Transverse colon (tissue), 4 donors: ENCODE results near the gene PAX7. TPM values are rescaled to one million over a fixed set of nuclear protein-coding genes. Genes with fewer than 3 reads are reported as not detected.

Experiments
- DNase-seq: peaks from one replicate; pipeline ENCODE4 v3.0.0-alpha.2; 2019
- H3K27ac ChIP-seq, 4 donors: fragments of 200-600 bp; sonication (generic); 2 replicates each; pipeline ENCODE4 v1.5.1; 2016 to 2018; ENCODE audit warnings: inconsistent platforms in 4 of 4
- H3K27me3 ChIP-seq: fragments of 200-600 bp; sonication (generic); 2 replicates; pipeline ENCODE4 v1.5.1; 2017; ENCODE audit warnings: inconsistent platforms
- H3K36me3 ChIP-seq, 4 donors: fragments of 200-600 bp; sonication (generic); 2 replicates each; pipeline ENCODE4 v1.5.1; 2017 to 2019; ENCODE audit warnings: inconsistent platforms in 4 of 4
- H3K4me1 ChIP-seq, 4 donors: fragments of 200-600 bp; sonication (generic); 2 replicates each; pipeline ENCODE4 v1.5.1; 2017 to 2020; ENCODE audit warnings: inconsistent platforms in 4 of 4
- H3K4me3 ChIP-seq, 4 donors: fragments of 200-600 bp; sonication (generic); 1 replicate in 1 of 4; 2 replicates in 3 of 4; pipeline versions ENCODE4 v1.5.1 to v1.6.1; 2017 to 2019; ENCODE audit warnings: inconsistent platforms in 4 of 4
- H3K9me3 ChIP-seq, 2 donors: fragments of 200-600 bp; sonication (generic); 2 replicates each; pipeline ENCODE4 v1.5.1; 2017 to 2019; ENCODE audit warnings: inconsistent platforms in 2 of 2
- POLR2AphosphoS5 ChIP-seq, 3 donors: sonication (generic); formaldehyde crosslinking; IDR thresholded peaks; one replicate each; pipeline ENCODE4 v1.6.1; 2016; ENCODE audit warnings: antibody characterized with exemption in 3 of 3
- WGBS, 2 donors: methylation state at CpG; one replicate each; pipeline ENCODE4 v1.1.5; 2018; ENCODE audit warnings: low coverage in 1 of 2; 5-methylcytosine and 5-hydroxymethylcytosine counted together
- in situ Hi-C, 4 donors: fragments of 200-750 bp; cut with MboI; loops; one replicate each; pipeline versions ENCODE4 v1.15.0 to v1.15.1; 2017; ENCODE audit warnings: low sequenced_read_pairs in 3 of 4, low pct_ligation_motif_present in 1 of 4, low pct_unique_long_range_greater_than_20kb in 1 of 4
- intact Hi-C: fragments of 100-400 bp; cut with DNase I; formaldehyde crosslinking; loops from one replicate; pipeline ENCODE4 v1.15.1; 2023; ENCODE audit warnings: low total_unique reads
- small RNA-seq, 4 donors: library from RNA; depleted of rRNA; stranded (forward); fragments of <200 nt; gene quantifications; one replicate each; pipeline ENCODE3, GENCODE V24; 2016
- total RNA-seq, 4 donors: library from RNA; depleted of rRNA; stranded (reverse); fragments of >200 nt; gene quantifications; one replicate each; pipeline ENCODE4 v1.1.0, GENCODE V29; 2016
- TF ChIP-seq, protein P1 (sequence below), 5 experiments: fragments of 200-600 bp in 3 of 5; fragments of 450-650 bp in 2 of 5; sonication (generic) in 3 of 5; IDR thresholded peaks; 1 replicate in 2 of 5; 2 replicates in 3 of 5; pipeline ENCODE4 v1.5.1; 2016 to 2017; ENCODE audit warnings: antibody characterized with exemption in 5 of 5, inconsistent platforms in 3 of 5, mild to moderate bottlenecking in 2 of 5, moderate library complexity in 1 of 5

PAX7 gene
- total RNA-seq, 4 donors from 2014 or later: not detected

- no peak for TF ChIP-seq POLR2AphosphoS5 (IDR thresholded peaks at IDR 0.05)
- TF ChIP-seq, protein P1, sequence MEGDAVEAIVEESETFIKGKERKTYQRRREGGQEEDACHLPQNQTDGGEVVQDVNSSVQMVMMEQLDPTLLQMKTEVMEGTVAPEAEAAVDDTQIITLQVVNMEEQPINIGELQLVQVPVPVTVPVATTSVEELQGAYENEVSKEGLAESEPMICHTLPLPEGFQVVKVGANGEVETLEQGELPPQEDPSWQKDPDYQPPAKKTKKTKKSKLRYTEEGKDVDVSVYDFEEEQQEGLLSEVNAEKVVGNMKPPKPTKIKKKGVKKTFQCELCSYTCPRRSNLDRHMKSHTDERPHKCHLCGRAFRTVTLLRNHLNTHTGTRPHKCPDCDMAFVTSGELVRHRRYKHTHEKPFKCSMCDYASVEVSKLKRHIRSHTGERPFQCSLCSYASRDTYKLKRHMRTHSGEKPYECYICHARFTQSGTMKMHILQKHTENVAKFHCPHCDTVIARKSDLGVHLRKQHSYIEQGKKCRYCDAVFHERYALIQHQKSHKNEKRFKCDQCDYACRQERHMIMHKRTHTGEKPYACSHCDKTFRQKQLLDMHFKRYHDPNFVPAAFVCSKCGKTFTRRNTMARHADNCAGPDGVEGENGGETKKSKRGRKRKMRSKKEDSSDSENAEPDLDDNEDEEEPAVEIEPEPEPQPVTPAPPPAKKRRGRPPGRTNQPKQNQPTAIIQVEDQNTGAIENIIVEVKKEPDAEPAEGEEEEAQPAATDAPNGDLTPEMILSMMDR (IDR thresholded peaks at IDR 0.05): no peak
- WGBS, 2 donors: 57 to 71% methylated on average over 3 of the region's 3 CpGs
- no peak for DNase-seq
- in situ Hi-C loops (no loop called here), intact Hi-C loops (no loop called here)
- Histone ChIP-seq H3K27ac (no peak overlapping the region), H3K36me3 (no peaks in the 10 kb centered on the region), H3K27me3 (peaks cover 19% of the 10 kb centered on the region), H3K9me3 (no peaks in the 10 kb centered on the region), H3K4me3 (no peak overlapping the region), H3K4me1 (no peaks in the 10 kb centered on the region)
These were observed 166.3 kb downstream of the PAX7 start for GRCh38 chr1:18796950-18797349.

Small RNAs within 50 kb of the gene (small RNA-seq; reads per million reads assigned to genes)
- 0 reads per million in 4 donors for gene AL031737.1

Other genes with a start within 250 kb of the PAX7 start
- under 1 TPM in 2 of 4 donors, not detected in 2; 0.32 to 0.68 TPM for gene KLHDC7A, start 149.9 kb upstream of the PAX7 start, total RNA-seq
- gene TAS1R2, start 228.8 kb downstream of the PAX7 start, total RNA-seq: not detected